IMR-90 (cell line): ENCODE results near the gene TANGO6.

Source experiments
- POLR2A ChIP-seq: IDR thresholded peaks from 2 replicates; pipeline ENCODE4 v1.6.1; 2012; ENCODE audit warnings: mild to moderate bottlenecking, low read depth, low read length
- RAD21 ChIP-seq: IDR thresholded peaks from 2 replicates; pipeline ENCODE4 v1.6.1; 2012; ENCODE audit warnings: low read length, improper control_type of control experiment
- TF ChIP-seq, protein P1 (sequence below): conservative IDR thresholded peaks from 2 replicates; pipeline ENCODE4 v1.5.1; 2012; ENCODE audit warnings: mild to moderate bottlenecking, low read depth, low read length, improper control_type of control experiment

DNA sequence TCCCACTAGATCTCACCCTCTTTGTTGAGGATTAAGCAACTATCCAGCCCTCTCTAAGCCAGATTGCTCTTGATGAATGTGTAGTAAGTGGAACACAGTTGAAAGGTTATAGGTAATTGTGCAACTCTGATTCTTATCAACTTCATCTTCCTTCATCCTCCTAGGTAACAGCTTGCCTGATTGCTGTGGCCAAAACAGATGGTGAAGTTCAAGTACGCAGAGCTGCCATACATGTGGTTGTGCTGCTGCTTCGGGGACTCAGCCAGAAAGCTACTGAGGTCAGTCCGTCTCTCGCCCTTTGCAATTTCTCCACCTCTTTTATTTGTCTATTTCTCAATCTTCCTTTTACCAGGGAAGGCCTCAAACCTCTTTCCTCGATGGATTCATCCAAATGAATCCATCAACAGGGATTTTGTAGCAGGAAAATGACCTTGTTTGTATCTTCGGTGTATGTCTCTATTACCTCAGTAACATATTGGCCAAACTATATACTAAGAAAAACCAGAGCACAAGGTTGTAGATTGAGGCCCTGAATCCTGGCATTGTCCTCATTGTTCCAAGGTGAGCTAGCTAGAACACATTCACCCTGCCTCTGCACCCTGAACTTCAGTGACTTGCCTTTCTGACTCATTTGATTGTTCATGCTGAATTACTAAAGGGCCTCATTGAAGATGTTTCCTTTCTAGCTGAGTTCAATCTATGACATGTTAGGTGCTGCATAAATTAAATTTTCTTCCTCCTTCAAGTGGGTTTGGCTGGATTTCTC, 197.0 kb downstream of the TANGO6 start:
- TF ChIP-seq, protein P1, sequence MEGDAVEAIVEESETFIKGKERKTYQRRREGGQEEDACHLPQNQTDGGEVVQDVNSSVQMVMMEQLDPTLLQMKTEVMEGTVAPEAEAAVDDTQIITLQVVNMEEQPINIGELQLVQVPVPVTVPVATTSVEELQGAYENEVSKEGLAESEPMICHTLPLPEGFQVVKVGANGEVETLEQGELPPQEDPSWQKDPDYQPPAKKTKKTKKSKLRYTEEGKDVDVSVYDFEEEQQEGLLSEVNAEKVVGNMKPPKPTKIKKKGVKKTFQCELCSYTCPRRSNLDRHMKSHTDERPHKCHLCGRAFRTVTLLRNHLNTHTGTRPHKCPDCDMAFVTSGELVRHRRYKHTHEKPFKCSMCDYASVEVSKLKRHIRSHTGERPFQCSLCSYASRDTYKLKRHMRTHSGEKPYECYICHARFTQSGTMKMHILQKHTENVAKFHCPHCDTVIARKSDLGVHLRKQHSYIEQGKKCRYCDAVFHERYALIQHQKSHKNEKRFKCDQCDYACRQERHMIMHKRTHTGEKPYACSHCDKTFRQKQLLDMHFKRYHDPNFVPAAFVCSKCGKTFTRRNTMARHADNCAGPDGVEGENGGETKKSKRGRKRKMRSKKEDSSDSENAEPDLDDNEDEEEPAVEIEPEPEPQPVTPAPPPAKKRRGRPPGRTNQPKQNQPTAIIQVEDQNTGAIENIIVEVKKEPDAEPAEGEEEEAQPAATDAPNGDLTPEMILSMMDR = no peak
- no peak for TF ChIP-seq RAD21
- no peak for TF ChIP-seq POLR2A
